KMS-11 (cell line): ENCODE measurements around the gene HTRA3.

ENCODE experiments used
- H2AFZ ChIP-seq: fragments of 200-600 bp; sonication (generic); 2 replicates; pipeline ENCODE4 v1.6.1; 2016; ENCODE audit warnings: antibody characterized with exemption, mixed run types, low read depth
- H3K27ac ChIP-seq: fragments of 200-600 bp; sonication (generic); 2 replicates; pipeline ENCODE4 v1.6.1; 2016; ENCODE audit warnings: mild to moderate bottlenecking, mixed run types
- H3K27me3 ChIP-seq: fragments of 200-600 bp; sonication (generic); 2 replicates; pipeline ENCODE4 v1.6.1; 2017; ENCODE audit warnings: mild to moderate bottlenecking, low read depth, mixed run types, moderate library complexity; ENCODE audit not compliant: insufficient read depth
- H3K36me3 ChIP-seq: fragments of 200-600 bp; sonication (generic); 2 replicates; pipeline ENCODE4 v1.6.1; 2017; ENCODE audit warnings: mild to moderate bottlenecking, mixed run types; ENCODE audit not compliant: insufficient read depth
- H3K4me1 ChIP-seq: fragments of 200-600 bp; sonication (generic); 2 replicates; pipeline ENCODE4 v1.6.1; 2016; ENCODE audit warnings: mild to moderate bottlenecking, low read depth, mixed run types; ENCODE audit not compliant: poor library complexity, severe bottlenecking
- H3K4me2 ChIP-seq: fragments of 200-600 bp; sonication (generic); 2 replicates; pipeline ENCODE4 v1.7.0; 2016; ENCODE audit warnings: mild to moderate bottlenecking, mixed run types
- H3K4me3 ChIP-seq: fragments of 200-600 bp; sonication (generic); IDR thresholded peaks from 2 replicates; pipeline ENCODE4 v1.6.1; 2017; ENCODE audit warnings: low read depth, low read length, mixed read lengths; ENCODE audit not compliant: insufficient read depth
- H3K79me2 ChIP-seq: fragments of 200-600 bp; sonication (generic); 2 replicates; pipeline ENCODE4 v1.6.1; 2016; ENCODE audit warnings: low read depth, mixed run types; ENCODE audit not compliant: insufficient read depth
- H3K9ac ChIP-seq: fragments of 200-600 bp; sonication (generic); 2 replicates; pipeline ENCODE4 v1.6.1; 2016; ENCODE audit warnings: mild to moderate bottlenecking, mixed run types
- H4K20me1 ChIP-seq: fragments of 200-600 bp; sonication (generic); 2 replicates; pipeline ENCODE4 v1.6.1; 2016; ENCODE audit warnings: mild to moderate bottlenecking, mixed run types; ENCODE audit not compliant: insufficient read depth
- TF ChIP-seq, protein P1 (sequence below): fragments of 200-600 bp; sonication (generic); conservative IDR thresholded peaks from 2 replicates; pipeline ENCODE4 v1.6.1; 2017; ENCODE audit warnings: low read depth, mild to moderate bottlenecking, antibody characterized with exemption, low read length, moderate library complexity, mixed read lengths

HTRA3 gene

GRCh38 chr4:8351931-8352367, 82.4 kb downstream of the HTRA3 start:
- H3K4me1 ChIP-seq = no peaks in the 10 kb centered on the region
- no peak overlapping the region for H3K9ac ChIP-seq

DNA sequence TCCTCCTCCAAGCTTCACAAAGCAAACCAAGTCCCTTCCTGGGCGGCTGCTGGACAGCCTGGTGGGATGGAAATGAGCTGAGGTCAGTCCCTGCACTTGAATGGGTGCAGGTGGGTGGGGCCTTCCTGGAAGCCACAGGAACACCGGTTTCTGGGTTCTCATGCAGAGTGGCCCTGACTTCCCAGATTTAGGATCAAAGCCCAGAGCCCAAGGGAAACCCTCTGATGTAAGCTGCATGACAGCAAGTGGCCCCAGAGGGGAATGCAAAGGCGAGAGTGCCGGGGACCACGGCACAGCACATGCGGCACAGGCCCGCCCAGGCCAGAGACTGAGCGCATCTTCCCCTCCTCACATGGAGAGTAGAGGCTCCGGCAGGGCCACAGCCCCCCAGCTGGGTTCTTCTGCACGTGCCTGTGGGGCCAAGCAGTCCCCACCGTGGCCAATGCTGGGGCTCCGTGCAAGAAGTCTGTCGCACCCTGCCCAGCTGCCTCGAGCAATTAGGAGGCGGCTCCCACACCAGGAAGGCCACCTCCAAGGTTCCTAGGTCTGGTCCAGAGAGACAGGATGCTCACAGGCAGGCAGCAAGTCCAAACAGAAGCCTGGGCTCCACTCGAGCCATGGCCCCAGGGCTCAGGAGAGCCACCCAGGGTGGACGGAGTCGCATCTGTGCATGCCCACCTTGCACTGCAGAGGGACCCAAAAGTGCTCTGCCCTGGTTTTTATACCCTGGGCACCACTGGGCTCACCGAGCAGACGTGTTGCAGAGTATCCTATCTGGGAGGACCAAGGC, 83.0 kb downstream of the HTRA3 start:
- Histone ChIP-seq H3K4me2 (no peak overlapping the region), H3K36me3 (no peaks in the 10 kb centered on the region), H3K4me1 (no peaks in the 10 kb centered on the region), H3K27me3 (no peaks in the 10 kb centered on the region; the same call in 1 of the 2 replicates), H3K79me2 (no peaks in the 10 kb centered on the region), H4K20me1 (no peaks in the 10 kb centered on the region), H3K4me3 (no peak overlapping the region), H3K9ac (no peak overlapping the region), H2AFZ (no peak overlapping the region), H3K27ac (no peak overlapping the region)
- TF ChIP-seq, protein P1, sequence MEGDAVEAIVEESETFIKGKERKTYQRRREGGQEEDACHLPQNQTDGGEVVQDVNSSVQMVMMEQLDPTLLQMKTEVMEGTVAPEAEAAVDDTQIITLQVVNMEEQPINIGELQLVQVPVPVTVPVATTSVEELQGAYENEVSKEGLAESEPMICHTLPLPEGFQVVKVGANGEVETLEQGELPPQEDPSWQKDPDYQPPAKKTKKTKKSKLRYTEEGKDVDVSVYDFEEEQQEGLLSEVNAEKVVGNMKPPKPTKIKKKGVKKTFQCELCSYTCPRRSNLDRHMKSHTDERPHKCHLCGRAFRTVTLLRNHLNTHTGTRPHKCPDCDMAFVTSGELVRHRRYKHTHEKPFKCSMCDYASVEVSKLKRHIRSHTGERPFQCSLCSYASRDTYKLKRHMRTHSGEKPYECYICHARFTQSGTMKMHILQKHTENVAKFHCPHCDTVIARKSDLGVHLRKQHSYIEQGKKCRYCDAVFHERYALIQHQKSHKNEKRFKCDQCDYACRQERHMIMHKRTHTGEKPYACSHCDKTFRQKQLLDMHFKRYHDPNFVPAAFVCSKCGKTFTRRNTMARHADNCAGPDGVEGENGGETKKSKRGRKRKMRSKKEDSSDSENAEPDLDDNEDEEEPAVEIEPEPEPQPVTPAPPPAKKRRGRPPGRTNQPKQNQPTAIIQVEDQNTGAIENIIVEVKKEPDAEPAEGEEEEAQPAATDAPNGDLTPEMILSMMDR = no peak

More at GRCh38 chr4:8351931-8352367, 82.4 kb downstream of the HTRA3 start:
- H3K4me2 ChIP-seq = no peak overlapping the region
- H3K27ac ChIP-seq = no peak overlapping the region
- no peak overlapping the region for H2AFZ ChIP-seq
- H3K4me3 ChIP-seq = no peak overlapping the region
- no peaks in the 10 kb centered on the region for H3K36me3 ChIP-seq
- H4K20me1 ChIP-seq = no peaks in the 10 kb centered on the region
- TF ChIP-seq, protein P1 = no peak
- no peaks in the 10 kb centered on the region for H3K79me2 ChIP-seq
- no peaks in the 10 kb centered on the region; the same call in 1 of the 2 replicates for H3K27me3 ChIP-seq

DNA sequence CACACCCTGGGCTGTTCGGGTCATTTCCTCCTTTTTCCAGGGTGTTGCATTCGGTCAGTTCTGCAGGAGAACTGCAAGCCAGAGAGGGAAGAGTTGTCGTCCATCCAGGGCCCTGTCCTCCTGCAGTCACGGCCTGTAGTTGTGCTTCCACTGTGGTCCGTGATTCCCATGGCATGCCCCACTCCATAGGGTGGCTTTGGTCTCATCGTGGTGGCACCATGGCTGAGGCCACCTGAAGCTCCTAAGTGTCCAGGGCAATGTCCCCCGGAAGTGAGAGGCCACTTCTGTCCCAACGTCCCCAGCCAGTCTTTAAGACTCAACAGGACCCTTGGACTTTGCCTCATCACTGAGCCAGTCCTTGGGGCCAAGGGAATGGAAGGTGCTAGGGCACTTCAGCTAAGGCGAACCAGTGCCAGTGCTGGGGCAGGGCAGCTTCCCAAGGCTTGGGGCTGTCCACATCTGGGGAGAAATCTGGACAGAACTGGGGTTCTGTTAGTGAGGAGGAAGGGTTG, 83.7 kb downstream of the HTRA3 start:
- no peak overlapping the region for H3K4me2 ChIP-seq
- H2AFZ ChIP-seq = no peak overlapping the region
- H4K20me1 ChIP-seq = no peaks in the 10 kb centered on the region
- TF ChIP-seq, protein P1 = no peak
- no peaks in the 10 kb centered on the region for H3K79me2 ChIP-seq
- no peaks in the 10 kb centered on the region for H3K4me1 ChIP-seq
- no peaks in the 10 kb centered on the region; the same call in 1 of the 2 replicates for H3K27me3 ChIP-seq
- no peak overlapping the region for H3K27ac ChIP-seq
- H3K36me3 ChIP-seq = no peaks in the 10 kb centered on the region
- no peak overlapping the region for H3K4me3 ChIP-seq
- H3K9ac ChIP-seq = no peak overlapping the region

GRCh38 chr4:8353912-8354453, 84.4 kb downstream of the HTRA3 start:
- Histone ChIP-seq H2AFZ (no peak overlapping the region), H3K27ac (no peak overlapping the region), H3K4me3 (no peak overlapping the region), H3K36me3 (no peaks in the 10 kb centered on the region), H4K20me1 (no peaks in the 10 kb centered on the region), H3K27me3 (no peaks in the 10 kb centered on the region; the same call in 1 of the 2 replicates), H3K79me2 (no peaks in the 10 kb centered on the region), H3K4me2 (no peak overlapping the region), H3K9ac (no peak overlapping the region), H3K4me1 (no peaks in the 10 kb centered on the region)
- TF ChIP-seq, protein P1 = no peak
